Embryonic facial prominence (tissue), 1 donor: Measurements from ENCODE around the gene RPL10.
A peak's percentile ranks its signal among the peaks of the same experiment; 100 is the strongest.

ENCODE experiments used
- DNase-seq: peaks from one replicate; pipeline ENCODE4 v3.0.0-alpha.2; 2016; ENCODE audit errors: extremely low spot score

RPL10 gene

DNA sequence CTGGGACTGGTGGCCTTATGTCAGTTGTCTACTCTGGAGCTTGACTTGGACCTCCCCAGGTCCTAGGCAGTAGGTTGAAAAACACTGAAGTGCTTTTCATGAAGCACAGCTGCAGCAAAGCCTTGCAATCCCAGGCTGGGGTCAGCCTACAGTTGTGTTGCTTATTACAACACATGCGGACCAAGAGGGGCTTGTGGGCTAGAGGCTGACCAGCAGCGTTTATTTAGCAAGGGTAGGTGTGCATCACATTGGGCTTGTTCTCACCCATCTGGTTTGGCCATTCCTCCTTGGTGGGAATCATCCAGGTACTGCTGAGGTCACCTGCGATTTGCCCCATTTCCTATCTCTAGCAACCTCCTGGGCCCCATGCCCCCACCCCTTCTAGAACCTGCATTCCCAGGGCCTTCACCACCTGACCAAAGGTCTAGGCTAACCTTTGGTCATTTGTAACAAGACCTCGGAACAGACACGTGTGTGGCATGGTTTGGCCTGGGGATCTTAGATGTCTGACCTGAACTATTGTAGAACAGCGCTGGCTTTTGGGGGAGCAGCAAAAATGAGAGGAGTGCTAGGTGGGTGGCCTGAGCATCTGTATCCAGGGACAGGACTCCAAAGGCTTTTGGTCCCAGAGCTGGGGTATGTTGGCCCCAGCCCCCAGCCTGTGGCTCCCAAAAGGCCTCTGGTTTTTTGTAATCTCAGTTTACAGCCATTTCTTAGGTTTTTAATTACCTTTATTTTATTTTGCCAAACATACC is 3.0 kb downstream of the RPL10 start:
- no peak for DNase-seq

DNA sequence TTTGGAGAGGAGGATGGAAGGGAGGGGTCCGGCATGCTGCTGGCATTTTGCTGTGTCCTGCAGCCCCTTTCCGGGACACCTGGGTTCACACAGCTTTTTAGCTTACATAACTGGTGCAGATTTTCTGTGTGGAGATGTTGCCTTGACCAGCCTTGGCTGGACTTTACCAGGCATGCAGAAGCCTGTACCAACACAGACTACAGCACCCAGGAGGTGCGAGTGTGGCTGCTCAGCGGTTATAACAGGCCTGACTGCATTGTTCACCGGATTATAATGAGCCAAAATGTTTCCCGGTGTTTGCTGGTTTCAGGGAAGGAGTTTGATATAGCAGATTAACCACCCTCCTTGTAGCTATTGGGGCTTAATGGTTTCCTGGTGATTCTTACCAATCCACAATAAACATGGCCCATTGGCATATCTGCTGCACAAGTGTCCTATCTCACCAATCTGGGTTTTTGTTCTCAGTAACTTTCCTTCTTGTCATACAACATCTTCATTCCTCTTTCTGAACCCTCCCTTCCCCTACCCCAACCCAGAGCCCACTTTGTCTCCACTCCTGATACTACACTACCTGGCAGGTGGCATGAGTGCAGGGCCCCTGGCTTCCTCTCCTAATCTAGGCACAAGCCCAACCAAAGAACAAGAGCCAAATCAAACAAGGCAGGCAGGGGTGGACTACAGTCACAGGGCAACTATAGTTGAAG is 3.9 kb downstream of the RPL10 start:
- DNase-seq: no peak

DNA sequence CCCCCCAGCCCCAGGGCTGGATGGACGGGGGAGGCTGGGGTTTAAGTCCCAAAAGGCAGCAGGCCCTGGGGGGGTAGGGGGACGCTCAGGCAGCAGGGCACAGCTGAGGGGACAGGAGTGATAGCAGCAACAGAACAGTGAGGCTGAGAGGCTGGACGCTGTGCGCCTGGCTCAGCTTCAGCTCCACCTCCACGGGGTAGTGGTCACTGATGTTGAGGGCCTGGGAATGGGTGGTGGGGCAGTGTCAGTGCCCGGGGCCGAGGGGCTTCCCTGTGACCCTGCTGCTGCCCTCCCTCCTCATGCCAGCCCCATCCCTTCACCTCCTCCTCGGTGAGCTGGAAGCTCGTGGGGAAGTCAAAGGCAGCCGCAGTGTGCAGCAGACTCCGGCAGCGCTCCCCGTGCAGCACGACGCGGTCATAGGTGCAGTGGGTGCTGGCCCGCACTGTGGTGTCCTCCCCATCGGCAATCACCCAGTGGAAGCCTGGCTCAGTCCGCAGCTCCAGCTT is 4.5 kb downstream of the RPL10 start:
- no peak for DNase-seq

DNA sequence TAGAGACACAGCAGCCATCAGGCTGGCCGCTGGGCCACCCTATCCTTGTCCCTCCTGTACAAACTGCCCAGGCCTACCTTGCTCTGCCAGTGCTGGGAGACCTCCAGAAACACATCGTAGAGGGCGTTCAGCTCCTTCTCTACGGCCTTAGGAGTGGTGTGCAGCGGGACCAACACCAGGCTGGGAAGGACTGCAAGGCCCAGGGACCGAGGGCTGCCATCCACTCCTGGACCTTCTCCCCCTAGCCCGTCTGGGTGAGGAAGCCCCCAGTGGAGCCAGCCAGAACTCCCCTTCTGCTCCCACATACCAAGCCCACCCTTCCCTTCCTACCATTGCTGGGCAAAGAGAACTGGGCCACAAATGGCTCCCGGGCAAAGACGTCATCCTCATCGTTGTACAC is 5.0 kb downstream of the RPL10 start:
- DNase-seq: no peak

DNA sequence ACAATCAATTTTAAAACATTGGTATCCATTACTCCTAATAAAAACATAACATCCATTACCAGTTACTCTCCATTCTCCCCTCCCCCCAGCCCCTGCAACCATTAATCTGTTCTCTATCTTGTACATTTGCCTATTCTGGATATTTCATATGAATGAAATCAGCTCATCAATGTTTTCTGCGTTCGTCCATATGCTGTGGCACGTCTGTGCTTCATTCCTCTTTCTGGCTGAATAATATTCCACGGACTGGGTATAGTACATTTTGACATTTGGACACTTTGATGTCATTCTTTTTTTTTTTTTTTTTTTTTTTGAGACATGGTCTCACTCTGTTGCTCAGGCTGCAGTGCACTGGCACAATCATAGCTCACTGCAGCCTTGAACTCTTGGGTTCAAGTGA is 5.7 kb downstream of the RPL10 start:
- DNase-seq: no peak

DNA sequence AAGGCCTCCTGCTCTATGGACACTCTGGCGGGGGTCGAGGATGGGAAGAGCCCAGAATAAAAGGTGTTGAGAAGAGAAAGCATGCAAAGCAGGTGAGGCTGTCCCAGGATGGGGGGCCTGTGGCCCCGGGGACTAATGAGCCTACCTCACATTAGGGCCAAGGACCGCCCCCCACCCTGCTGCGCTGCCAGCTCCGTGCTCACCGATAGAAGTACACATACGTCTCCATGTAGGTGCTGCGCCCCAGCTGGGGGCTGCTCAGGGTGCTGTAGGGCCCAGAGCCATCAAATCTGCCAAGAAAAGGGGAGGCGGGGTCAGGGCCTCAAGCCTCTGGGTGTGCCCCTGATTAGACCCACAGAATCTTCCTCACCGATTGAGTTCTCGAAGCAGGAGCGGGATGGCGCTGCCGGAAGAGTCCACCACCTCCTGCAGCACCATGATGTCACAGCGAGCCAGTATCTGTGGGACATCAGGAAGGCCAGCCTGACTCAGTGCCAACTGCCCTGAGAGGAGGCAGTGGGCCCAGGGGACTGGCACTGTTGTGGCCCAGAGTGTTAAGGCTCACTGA is 6.5 kb downstream of the RPL10 start:
- no peak for DNase-seq

DNA sequence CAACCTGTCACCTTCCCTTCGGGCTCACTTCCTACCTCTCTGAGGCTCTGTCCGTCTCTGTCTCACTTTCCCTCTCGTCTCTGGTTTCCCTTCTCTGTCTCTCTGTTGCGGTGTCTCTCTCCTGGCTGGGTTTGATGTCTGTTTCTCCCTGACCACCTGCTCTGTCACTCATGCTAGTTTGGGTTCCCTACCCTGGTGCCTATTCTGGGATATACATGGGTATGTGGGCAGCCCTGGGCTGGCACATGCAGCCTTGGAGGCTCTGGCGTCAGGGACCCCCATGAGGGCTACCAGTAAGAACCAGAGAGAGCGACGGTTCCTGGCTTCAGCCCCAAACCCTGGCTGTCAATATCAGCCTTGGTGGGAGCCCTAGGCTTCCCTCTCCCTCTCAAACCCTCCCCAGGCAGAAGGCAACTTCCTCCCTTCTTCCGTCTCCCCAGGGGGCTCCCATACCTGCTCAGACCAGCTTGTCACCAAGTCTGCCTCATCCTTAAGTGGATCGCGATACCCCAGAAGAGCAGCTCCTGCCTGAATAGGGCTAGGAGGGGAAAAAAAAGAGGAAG is 10.6 kb downstream of the RPL10 start:
- no peak for DNase-seq

DNA sequence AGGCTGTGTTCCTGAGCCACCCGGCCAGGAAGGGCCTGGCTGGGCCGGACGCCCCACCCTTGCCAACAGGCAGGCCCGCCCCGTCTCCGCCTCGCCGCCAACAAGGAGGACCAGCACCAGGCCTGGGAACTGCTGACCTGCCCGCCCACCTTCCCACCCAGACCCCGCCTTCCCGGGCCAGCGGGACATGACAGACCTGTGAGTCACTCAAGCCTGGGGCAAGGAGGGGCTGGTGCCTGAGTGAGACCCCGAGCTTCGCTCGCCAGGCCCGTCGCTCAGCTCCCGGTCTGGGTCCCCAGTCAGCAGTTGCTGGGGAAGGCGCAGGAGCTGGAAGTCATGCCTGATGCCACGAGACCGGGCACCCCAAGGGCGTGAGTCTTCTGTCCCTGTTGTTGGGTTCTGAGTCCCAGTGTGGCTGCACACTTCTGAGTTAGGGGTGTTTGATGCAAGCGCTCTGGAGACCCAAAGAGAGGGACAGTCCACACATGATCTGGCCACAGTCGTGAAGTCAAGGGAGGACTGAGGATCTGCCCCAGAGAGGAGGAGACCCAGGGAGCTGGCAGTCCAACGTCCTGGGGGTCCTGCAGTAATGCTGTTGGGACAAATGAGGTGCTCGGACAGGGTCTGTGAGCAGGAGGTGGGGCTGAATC is 11.2 kb downstream of the RPL10 start, which contains the start of gene DNASE1L1:
DNASE1L1 (minus strand) TSS at position 33 of the 650 bp plus-strand sequence. CDS start 3,686 bp downstream, outside the sequence.
- DNase-seq: no peak

DNA sequence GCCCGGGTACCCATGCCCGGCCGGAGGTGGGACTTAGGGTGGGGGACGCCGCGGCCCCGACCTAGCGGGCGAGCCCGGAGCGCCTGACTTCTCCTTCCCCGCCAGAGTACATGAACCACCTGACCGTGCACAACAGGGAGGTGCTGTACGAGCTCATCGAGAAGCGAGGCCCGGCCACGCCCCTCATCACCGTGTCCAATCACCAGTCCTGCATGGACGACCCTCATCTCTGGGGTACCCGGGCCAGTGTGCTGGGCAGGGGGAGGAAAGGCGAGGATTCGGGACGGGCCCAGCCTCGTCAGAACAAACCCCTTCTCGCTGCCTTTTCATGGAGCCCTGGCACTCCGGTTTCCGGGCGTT is 13.8 kb downstream of the RPL10 start:
- DNase-seq: no peak

DNA sequence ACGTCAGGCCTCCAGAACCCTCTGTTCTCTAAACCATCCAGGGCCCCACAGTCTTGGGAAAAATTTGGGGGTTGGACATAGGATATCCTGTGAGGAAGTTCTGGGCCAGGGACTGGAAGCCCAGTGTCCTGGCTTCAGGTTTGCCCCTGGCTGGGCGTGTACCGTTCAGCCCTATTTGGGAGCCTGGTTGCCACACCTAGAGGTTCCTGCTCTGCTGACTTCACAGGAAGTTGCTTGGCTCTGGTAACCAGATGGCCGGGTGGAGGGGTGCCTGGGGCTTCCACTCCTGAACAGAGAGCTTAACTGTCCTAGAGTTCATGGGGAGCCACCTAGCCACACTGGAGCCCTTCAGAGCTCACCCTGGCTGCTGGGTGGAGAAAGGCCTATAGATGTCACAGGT is 14.3 kb downstream of the RPL10 start:
- no peak for DNase-seq

DNA sequence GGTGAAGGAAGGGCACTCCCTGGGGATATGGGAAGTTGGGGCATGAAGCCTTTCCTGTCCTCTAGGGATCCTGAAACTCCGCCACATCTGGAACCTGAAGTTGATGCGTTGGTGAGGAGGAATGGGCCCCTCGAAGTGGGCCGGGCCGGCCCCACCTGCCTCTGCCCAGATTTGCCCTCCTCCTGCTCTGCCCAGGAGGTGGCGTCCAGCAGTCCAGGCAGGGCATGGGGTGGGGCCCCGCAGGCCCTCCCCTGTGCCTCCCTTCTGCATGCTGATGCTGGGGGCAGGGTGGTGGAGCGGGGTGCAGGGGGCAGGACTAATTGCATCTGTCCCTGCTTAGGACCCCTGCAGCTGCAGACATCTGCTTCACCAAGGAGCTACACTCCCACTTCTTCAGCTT is 15.0 kb downstream of the RPL10 start:
- no peak for DNase-seq

DNA sequence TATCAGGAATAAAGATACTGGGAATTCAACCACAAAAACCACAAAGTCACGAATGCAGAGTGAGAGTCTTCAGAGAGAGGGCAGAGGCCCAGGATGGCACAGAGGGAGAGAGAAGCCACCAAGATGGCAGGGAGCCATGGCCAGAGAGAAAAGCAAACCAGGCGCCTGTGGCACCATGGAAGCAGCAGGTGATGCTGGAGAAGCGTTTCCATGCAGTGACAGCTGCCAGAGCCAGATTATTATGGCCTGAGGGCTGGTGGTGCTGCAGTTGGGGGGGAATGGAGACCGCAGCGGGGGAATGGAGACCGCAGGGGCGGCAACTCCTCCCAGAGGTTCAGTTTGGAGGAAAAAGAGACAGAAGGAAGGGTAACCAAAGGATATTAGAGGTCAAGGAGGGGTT is 19.0 kb downstream of the RPL10 start:
- no peak for DNase-seq

DNA sequence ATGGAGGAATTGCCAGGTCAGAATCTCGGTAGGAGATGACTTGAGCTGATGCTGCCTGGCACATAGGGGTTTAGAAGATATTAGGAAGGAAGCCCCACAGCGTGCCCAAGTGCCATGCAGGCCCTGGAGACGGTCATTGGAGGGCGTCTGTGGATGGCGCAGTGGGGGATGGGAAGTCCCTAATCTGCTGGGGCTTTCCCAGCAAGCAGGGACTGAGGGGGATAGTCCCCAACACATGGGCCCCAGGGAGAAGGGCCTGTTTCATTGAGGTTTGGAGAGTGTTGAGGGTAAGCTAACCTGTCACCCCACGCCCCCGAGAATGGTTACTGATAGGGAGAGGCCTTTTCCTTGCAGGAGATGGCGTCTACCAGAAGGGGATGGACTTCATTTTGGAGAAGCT is 21.0 kb downstream of the RPL10 start:
- DNase-seq: no peak

DNA sequence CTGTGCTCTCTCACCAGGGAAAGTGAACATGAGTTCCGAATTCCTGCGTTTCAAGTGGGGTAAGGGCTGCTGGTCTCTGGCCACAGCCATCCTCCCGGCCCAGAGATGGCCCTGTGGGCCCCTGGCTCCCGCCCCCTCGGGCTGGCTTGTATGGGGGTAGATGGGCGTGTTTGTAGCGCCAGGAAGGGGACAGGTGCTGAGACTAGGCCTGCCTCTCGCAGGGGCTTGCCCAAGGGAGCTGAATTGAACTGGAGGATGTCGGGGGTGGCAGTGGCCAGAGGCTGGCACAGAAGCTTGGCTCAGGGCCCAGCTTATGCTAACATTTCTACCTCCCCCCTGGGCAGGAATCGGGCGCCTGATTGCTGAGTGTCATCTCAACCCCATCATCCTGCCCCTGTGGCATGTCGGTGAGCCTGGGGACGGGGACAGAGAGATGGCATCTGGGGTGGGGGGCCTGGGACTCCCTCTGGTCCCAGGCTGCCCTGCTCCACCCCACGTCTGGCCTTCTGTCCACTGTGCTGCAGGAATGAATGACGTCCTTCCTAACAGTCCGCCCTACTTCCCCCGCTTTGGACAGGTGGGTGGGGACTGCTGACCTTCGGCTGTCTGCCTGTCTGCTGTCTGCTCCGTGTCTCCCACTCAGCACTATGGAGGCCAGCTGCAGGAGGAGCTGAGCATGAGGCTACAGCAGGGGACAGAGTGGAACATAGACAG is 21.7 kb downstream of the RPL10 start:
- DNase-seq: no peak

DNA sequence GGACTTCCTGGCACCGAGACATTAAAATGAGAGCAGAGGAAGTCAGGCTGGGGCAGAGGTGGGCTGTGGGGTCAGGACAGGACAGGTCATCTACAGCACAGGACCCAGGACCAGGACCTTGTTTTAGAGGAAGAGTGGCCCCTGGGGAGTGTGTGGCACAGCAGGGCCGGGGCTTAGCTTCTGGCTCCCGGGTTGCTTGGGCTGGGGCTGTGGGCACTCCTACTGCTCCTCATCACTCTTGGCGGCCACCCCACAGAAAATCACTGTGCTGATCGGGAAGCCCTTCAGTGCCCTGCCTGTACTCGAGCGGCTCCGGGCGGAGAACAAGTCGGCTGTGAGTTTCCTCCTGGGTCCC is 22.2 kb downstream of the RPL10 start:
- DNase-seq: no peak

DNA sequence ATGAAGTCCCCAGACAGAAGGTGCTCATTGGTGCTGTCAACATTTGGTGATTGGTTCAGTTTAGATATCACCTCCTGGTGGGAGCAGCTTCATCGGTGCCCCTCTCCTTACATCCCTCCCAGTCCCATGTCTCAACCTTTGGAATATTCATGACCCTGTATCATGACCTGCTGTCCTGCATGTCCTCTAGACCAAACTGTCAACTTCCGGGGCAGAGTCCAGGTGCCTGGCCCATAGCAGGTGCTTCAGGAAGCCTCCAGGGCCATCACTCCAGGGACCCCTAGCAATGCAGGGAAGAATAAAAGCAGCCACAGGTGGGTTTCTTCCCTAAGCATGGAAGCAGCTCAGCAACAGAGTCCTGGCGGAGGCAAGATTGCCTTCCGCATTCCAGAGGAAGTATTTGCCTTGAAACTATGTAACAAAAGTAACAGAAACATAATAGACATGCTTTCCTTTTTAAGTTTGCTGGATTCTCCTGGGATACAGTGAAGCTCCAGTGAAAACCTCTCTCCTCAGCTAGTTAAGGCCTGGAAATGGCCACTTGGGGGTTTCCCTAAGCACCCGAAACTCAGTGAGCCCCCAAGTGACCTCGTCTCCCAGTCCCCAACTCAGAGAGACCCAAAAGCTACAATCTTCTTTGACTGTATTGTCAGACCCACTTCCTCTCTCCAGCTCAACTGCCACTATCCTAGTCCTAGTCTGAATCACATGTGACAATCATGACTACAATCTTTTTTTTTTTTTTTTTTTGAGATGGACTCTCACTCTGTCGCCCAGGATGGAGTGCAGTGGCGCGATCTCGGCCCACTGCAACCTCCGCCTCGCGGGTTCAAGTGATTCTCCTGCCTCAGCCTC is 29.0 kb downstream of the RPL10 start:
- no peak for DNase-seq

DNA sequence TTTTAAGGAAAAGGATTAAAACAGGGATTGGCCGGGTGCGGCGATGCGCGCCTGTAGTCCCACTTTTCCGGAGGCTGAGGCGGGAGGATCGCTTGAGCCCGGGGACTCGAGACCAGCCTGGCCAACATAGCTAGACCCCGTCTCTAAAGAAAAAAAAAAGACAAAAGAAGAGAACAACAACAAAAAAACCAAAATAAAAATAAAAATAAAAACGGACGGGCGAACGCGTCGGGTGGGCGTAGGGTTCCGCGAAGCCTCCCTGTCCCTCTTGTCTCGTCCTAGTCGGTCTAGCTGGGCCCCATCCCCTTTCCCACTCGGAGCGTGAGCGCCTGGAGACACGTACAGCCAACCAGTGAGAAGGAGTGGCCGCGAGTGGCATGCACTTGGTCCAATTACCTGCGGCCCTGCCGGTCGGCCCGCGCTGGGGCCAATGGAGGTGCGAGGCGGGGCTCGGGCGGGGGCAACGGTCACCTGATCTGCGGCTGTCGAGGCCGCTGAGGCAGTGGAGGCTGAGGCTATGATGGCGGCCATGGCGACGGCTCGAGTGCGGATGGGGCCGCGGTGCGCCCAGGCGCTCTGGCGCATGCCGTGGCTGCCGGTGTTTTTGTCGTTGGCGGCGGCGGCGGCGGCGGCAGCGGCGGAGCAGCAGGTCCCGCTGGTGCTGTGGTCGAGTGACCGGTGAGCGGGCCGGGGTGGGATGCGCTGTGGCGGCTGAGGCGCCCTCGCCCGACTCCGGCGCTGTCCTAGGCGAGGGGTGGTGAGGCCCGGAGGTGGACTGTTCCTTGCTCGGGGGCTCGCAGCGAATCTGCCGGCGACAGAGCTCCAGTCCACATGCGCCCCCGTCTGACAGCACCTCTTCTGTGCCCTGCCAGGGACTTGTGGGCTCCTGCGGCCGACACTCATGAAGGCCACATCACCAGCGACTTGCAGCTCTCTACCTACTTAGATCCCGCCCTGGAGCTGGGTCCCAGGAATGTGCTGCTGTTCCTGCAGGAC is 30.3 kb downstream of the RPL10 start, which contains the start of gene ATP6AP1:
ATP6AP1 (plus strand) TSS at position 502 of the 996 bp plus-strand sequence; CDS start at position 518, 16 bp downstream.
- DNase-seq: peak; percentile 80

DNA sequence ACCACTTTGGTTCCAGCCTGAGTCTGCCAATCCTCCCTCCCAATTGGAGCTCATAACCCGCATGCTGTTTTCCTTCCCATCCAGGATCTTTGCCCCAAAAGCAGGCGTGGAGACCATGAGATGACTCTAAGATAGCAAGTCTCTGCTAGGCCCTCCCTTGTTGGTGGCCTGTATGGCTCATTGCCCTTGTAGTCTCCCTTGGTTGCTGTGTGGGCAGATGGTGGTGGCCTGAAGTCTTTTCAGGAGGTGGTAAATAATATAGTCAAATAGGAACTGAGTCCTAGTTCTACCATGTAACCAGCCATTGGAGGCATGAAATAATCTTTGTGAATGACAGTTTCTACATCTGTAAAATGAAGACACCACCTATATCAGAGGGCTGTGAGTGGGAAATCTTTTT is 31.5 kb downstream of the RPL10 start:
- DNase-seq: no peak

DNA sequence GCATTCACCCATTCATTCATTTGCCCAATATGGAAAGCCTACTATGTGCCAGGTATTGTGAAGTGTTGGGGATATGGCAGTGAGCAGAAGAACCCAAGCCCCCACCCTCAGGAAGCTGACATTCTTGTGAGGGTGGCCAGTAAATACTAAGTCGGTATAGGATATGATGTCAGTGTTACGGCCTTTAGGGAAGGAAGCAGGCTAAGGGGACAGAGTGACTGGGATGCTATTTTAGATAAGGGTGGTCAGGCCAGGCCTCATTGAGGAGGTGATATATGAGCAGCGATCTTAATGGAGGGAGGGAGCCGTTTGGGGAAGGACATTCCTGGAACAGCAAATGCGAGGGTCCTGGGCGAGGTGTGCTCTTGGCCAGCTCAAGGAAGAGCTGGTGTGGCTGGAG is 32.3 kb downstream of the RPL10 start:
- DNase-seq: no peak
